GM23338 (cell line): ENCODE data around the gene RNF121. TPM values are rescaled to one million over a fixed set of nuclear protein-coding genes. Genes with fewer than 3 reads are reported as not detected.
A peak's percentile ranks its signal among the peaks of the same experiment; 100 is the strongest.
"Not testable (repeated sequence)": the region's sequence is repeated elsewhere in the genome, so short reads cannot be mapped to it uniquely, and the experiment has no call there.

Source experiments
- ATAC-seq: fragments of 200-7000 bp; cut with Tn5 transposase; 3 replicates; pipeline ENCODE4 v1.9.1; 2020
- DNase-seq: peaks from one replicate; pipeline ENCODE4 v3.0.0-alpha.2; 2015; ENCODE audit warnings: low spot score
- H2AFZ ChIP-seq: fragments of 200-600 bp; sonication (generic); 2 replicates; pipeline ENCODE4 v1.8.0; 2016; ENCODE audit warnings: antibody characterized with exemption, mild to moderate bottlenecking, moderate library complexity
- H3F3A ChIP-seq: fragments of 200-600 bp; sonication (generic); replicated peaks from 2 replicates; pipeline ENCODE4 v1.8.0; 2017; ENCODE audit warnings: antibody characterized with exemption, mixed run types, low read depth
- H3K27ac ChIP-seq: fragments of 200-600 bp; sonication (generic); 2 replicates; pipeline ENCODE4 v1.6.1; 2016; ENCODE audit warnings: low read depth
- H3K27me3 ChIP-seq: fragments of 200-600 bp; sonication (generic); 2 replicates; pipeline ENCODE4 v1.8.0; 2016; ENCODE audit warnings: mild to moderate bottlenecking, mixed run types, moderate library complexity; ENCODE audit not compliant: insufficient read depth
- H3K36me3 ChIP-seq: fragments of 200-600 bp; sonication (generic); 2 replicates; pipeline ENCODE4 v1.8.0; 2016; ENCODE audit warnings: mild to moderate bottlenecking; ENCODE audit not compliant: insufficient read depth
- H3K4me1 ChIP-seq: fragments of 200-600 bp; sonication (generic); 2 replicates; pipeline ENCODE4 v1.8.0; 2016; ENCODE audit warnings: mild to moderate bottlenecking, moderate library complexity; ENCODE audit not compliant: insufficient read depth
- H3K4me2 ChIP-seq: fragments of 200-600 bp; sonication (generic); 2 replicates; pipeline ENCODE4 v1.7.1; 2017; ENCODE audit warnings: mixed run types
- H3K4me3 ChIP-seq: fragments of 200-600 bp; sonication (generic); 2 replicates; pipeline ENCODE4 v1.6.1; 2016; ENCODE audit warnings: mixed run types
- H3K79me2 ChIP-seq: fragments of 200-600 bp; sonication (generic); replicated peaks from 2 replicates; pipeline ENCODE4 v1.8.0; 2017; ENCODE audit warnings: mild to moderate bottlenecking; ENCODE audit not compliant: insufficient read depth
- H3K9me2 ChIP-seq: fragments of 200-600 bp; sonication (generic); 2 replicates; pipeline ENCODE4 v1.8.0; 2017; ENCODE audit not compliant: insufficient read depth
- H4K20me1 ChIP-seq: fragments of 200-600 bp; sonication (generic); replicated peaks from 2 replicates; pipeline ENCODE4 v1.8.0; 2017; ENCODE audit warnings: mild to moderate bottlenecking; ENCODE audit not compliant: insufficient read depth
- H3K27ac Mint-ChIP-seq: 2 replicates; pipeline ENCODE4 v1.8.0; 2020; ENCODE audit warnings: inconsistent platforms, mild to moderate bottlenecking, moderate library complexity, mixed read lengths
- H3K27me3 Mint-ChIP-seq: 3 replicates; pipeline ENCODE4 v1.8.0; 2022; ENCODE audit warnings: low read depth, mild to moderate bottlenecking, moderate library complexity, mixed read lengths, inconsistent platforms; ENCODE audit not compliant: insufficient read depth, poor library complexity
- H3K36me3 Mint-ChIP-seq: 3 replicates; pipeline ENCODE4 v1.8.0; 2021; ENCODE audit warnings: low read depth, mild to moderate bottlenecking, inconsistent platforms, moderate library complexity, mixed read lengths
- H3K4me1 Mint-ChIP-seq: 3 replicates; pipeline ENCODE4 v1.8.0; 2020; ENCODE audit warnings: mild to moderate bottlenecking, inconsistent platforms, mixed read lengths
- H3K4me3 Mint-ChIP-seq: 3 replicates; pipeline ENCODE4 v1.8.0; 2021; ENCODE audit warnings: moderate library complexity, mild to moderate bottlenecking, inconsistent platforms, mixed read lengths
- H3K9me3 Mint-ChIP-seq: 3 replicates; pipeline ENCODE4 v1.8.0; 2020; ENCODE audit warnings: moderate library complexity, mild to moderate bottlenecking, inconsistent platforms, mixed read lengths
- EZH2 ChIP-seq: fragments of 200-600 bp; sonication (generic); IDR thresholded peaks from one replicate; pipeline ENCODE4 v1.8.0; 2017; ENCODE audit warnings: antibody characterized with exemption, mild to moderate bottlenecking, low read depth; ENCODE audit not compliant: unreplicated experiment
- JUNB ChIP-seq: IDR thresholded peaks from one replicate; pipeline ENCODE4 v1.6.1; 2016; ENCODE audit warnings: antibody characterized with exemption; ENCODE audit not compliant: unreplicated experiment
- POLR2AphosphoS5 ChIP-seq: IDR thresholded peaks from 2 replicates; pipeline ENCODE4 v1.6.1; 2016; ENCODE audit warnings: antibody characterized with exemption, low read depth
- STAT1 ChIP-seq: IDR thresholded peaks from one replicate; pipeline ENCODE4 v1.6.1; 2016; ENCODE audit warnings: antibody characterized with exemption; ENCODE audit not compliant: unreplicated experiment
- polyA plus RNA-seq: library from polyadenylated mRNA; unstranded; fragments of >200 nt; fragmentation: Nextera tagmentation; extraction: Ambion mirVana; gene quantifications from 2 replicates; pipeline ENCODE4 v1.2.1, GENCODE V29; 2016
- total RNA-seq: library from RNA; depleted of rRNA; stranded (reverse); fragments of >200 nt; shearing (Covaris generic); gene quantifications from 2 replicates; pipeline ENCODE4 v1.2.3, GENCODE V29; 2014
- TF ChIP-seq, protein P1 (sequence below), 2 experiments: fragments of 200-600 bp in 1 of 2; sonication (generic) in 1 of 2; conservative IDR thresholded peaks; 2 replicates each; pipeline versions ENCODE4 v1.5.1 to v1.6.1; 2016 to 2017; ENCODE audit warnings: antibody characterized with exemption in 2 of 2, low read depth in 2 of 2, mild to moderate bottlenecking in 2 of 2, moderate library complexity in 1 of 2
- TF ChIP-seq, protein P2 (sequence below): fragments of 250-450 bp; sonication (Bioruptor Pico); IDR thresholded peaks from 2 replicates; pipeline ENCODE4 v1.5.0; 2020; ENCODE audit warnings: mild to moderate bottlenecking, moderate library complexity
- TF ChIP-seq, protein P3 (sequence below): IDR thresholded peaks from 2 replicates; pipeline ENCODE4 v1.6.1; 2016; ENCODE audit warnings: antibody characterized with exemption

Gene RNF121
- total and polyA plus RNA-seq, 2 experiments from 2014 or later, result 7.8 to 37.7 TPM

DNA sequence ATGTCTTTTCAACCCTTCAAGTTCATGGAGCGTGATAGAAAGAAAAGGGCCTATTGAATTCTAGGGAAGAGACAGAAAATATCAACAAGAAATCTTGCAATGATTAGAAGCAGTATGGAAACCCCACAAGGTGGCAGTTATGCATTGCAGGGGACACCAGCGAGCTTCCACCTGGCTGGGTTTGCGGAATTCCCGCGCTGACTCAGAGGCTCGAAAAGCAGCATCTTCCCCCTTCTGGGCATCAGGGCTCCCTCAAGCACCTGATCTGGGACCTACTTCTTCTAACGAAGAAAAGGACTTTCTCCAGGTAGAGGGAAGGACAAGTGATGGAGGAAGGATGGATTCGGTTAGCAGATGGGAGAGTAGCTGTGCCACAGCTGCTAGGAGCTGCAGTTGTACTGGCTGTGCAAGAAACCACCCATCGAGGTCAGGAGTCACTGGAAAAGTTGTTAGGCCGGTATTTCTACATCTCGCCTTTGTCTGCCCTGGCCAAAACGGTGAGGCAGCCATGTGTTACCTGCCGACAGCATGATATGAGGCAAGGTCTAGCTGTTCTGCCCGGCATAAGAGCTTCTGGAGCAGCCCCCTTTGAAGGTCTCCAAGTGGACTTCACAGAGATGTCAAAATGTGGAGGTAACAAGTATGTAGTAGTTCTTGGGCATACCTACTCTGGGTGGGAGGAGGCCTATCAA, 39.5 kb upstream of the RNF121 start:
- not testable (repeated sequence) for H3K27ac ChIP-seq, H3K36me3 Mint-ChIP-seq, H3K27me3 ChIP-seq, H3K4me3 ChIP-seq, H3K36me3 ChIP-seq, H3K4me1 ChIP-seq, H4K20me1 ChIP-seq, H3K27ac Mint-ChIP-seq, H3K79me2 ChIP-seq, H2AFZ ChIP-seq, H3K4me3 Mint-ChIP-seq, H3K27me3 Mint-ChIP-seq, H3F3A ChIP-seq, ATAC-seq, H3K9me2 ChIP-seq, H3K9me3 Mint-ChIP-seq, H3K4me2 ChIP-seq
- peak; percentile 6 for DNase-seq
- peaks cover 15% of the 10 kb centered on the region; the same call in 2 of the 3 replicates for H3K4me1 Mint-ChIP-seq
- TF ChIP-seq, protein P1, sequence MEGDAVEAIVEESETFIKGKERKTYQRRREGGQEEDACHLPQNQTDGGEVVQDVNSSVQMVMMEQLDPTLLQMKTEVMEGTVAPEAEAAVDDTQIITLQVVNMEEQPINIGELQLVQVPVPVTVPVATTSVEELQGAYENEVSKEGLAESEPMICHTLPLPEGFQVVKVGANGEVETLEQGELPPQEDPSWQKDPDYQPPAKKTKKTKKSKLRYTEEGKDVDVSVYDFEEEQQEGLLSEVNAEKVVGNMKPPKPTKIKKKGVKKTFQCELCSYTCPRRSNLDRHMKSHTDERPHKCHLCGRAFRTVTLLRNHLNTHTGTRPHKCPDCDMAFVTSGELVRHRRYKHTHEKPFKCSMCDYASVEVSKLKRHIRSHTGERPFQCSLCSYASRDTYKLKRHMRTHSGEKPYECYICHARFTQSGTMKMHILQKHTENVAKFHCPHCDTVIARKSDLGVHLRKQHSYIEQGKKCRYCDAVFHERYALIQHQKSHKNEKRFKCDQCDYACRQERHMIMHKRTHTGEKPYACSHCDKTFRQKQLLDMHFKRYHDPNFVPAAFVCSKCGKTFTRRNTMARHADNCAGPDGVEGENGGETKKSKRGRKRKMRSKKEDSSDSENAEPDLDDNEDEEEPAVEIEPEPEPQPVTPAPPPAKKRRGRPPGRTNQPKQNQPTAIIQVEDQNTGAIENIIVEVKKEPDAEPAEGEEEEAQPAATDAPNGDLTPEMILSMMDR (conservative IDR thresholded peaks at IDR 0.05; ENCODE audit: low read depth in 2 of 2), result 0 out of 4 replicates have a peak, but pooled peaks of 1 of the 2 experiments have one; percentile 4

DNA sequence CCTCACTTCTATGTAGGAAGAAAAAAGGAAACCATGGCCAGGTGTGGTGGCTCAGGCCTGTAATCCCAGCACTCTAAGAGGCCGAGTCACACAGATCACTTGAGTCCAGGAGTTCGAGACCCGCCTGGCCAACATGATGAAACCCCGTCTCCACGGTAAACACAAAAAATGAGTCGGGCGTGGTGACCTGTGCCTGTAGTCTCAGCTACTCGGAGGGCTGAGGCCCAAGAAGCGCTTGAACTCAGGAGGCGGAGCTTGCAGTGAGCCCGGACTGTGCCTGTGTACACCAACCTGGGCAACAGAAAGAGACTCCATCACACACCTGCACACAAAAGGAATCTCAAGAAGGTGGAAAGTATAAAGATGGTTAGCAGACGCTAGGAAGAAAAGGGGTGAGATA, 32.9 kb upstream of the RNF121 start:
- H3F3A ChIP-seq, result no peaks in the 10 kb centered on the region
- no peak overlapping the region for H2AFZ ChIP-seq
- Mint-ChIP-seq H3K9me3 (no peaks in the 10 kb centered on the region; the same call in 2 of the 3 replicates), H3K36me3 (peaks cover 29% of the 10 kb centered on the region; the same call in 2 of the 3 replicates), H3K4me1 (peaks cover under 1% of the 10 kb centered on the region; the same call in 1 of the 3 replicates), H3K4me3 (no peak overlapping the region), H3K27me3 (peaks cover 3% of the 10 kb centered on the region), H3K27ac (no peak overlapping the region)
- no peaks in the 10 kb centered on the region for H3K9me2 ChIP-seq
- H3K4me2 ChIP-seq, result no peak overlapping the region
- H3K79me2 ChIP-seq, result no peaks in the 10 kb centered on the region
- ATAC-seq, result no peak
- H3K27ac ChIP-seq, result no peak overlapping the region
- no peaks in the 10 kb centered on the region for H3K27me3 ChIP-seq
- H3K4me3 ChIP-seq, result no peak overlapping the region
- no peaks in the 10 kb centered on the region for H3K4me1 ChIP-seq
- H3K36me3 ChIP-seq, result no peaks in the 10 kb centered on the region
- DNase-seq, result no peak
- H4K20me1 ChIP-seq, result no peaks in the 10 kb centered on the region
- TF ChIP-seq, protein P2, sequence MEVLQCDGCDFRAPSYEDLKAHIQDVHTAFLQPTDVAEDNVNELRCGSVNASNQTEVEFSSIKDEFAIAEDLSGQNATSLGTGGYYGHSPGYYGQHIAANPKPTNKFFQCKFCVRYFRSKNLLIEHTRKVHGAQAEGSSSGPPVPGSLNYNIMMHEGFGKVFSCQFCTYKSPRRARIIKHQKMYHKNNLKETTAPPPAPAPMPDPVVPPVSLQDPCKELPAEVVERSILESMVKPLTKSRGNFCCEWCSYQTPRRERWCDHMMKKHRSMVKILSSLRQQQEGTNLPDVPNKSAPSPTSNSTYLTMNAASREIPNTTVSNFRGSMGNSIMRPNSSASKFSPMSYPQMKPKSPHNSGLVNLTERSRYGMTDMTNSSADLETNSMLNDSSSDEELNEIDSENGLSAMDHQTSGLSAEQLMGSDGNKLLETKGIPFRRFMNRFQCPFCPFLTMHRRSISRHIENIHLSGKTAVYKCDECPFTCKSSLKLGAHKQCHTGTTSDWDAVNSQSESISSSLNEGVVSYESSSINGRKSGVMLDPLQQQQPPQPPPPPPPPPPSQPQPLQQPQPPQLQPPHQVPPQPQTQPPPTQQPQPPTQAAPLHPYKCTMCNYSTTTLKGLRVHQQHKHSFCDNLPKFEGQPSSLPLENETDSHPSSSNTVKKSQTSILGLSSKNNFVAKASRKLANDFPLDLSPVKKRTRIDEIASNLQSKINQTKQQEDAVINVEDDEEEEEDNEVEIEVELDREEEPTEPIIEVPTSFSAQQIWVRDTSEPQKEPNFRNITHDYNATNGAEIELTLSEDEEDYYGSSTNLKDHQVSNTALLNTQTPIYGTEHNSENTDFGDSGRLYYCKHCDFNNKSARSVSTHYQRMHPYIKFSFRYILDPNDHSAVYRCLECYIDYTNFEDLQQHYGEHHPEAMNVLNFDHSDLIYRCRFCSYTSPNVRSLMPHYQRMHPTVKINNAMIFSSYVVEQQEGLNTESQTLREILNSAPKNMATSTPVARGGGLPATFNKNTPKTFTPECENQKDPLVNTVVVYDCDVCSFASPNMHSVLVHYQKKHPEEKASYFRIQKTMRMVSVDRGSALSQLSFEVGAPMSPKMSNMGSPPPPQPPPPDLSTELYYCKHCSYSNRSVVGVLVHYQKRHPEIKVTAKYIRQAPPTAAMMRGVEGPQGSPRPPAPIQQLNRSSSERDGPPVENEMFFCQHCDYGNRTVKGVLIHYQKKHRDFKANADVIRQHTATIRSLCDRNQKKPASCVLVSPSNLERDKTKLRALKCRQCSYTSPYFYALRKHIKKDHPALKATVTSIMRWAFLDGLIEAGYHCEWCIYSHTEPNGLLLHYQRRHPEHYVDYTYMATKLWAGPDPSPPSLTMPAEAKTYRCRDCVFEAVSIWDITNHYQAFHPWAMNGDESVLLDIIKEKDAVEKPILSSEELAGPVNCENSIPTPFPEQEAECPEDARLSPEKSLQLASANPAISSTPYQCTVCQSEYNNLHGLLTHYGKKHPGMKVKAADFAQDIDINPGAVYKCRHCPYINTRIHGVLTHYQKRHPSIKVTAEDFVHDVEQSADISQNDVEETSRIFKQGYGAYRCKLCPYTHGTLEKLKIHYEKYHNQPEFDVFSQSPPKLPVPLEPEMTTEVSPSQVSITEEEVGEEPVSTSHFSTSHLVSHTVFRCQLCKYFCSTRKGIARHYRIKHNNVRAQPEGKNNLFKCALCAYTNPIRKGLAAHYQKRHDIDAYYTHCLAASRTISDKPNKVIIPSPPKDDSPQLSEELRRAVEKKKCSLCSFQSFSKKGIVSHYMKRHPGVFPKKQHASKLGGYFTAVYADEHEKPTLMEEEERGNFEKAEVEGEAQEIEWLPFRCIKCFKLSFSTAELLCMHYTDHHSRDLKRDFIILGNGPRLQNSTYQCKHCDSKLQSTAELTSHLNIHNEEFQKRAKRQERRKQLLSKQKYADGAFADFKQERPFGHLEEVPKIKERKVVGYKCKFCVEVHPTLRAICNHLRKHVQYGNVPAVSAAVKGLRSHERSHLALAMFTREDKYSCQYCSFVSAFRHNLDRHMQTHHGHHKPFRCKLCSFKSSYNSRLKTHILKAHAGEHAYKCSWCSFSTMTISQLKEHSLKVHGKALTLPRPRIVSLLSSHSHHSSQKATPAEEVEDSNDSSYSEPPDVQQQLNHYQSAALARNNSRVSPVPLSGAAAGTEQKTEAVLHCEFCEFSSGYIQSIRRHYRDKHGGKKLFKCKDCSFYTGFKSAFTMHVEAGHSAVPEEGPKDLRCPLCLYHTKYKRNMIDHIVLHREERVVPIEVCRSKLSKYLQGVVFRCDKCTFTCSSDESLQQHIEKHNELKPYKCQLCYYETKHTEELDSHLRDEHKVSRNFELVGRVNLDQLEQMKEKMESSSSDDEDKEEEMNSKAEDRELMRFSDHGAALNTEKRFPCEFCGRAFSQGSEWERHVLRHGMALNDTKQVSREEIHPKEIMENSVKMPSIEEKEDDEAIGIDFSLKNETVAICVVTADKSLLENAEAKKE (CRISPR knock-in tag), result no peak
- no peak for TF ChIP-seq EZH2
- no peak for TF ChIP-seq POLR2AphosphoS5
- TF ChIP-seq JUNB, result no peak
- TF ChIP-seq, protein P1 (conservative IDR thresholded peaks at IDR 0.05; ENCODE audit: low read depth in 2 of 2), result no peak
- TF ChIP-seq STAT1, result no peak
- TF ChIP-seq, protein P3, sequence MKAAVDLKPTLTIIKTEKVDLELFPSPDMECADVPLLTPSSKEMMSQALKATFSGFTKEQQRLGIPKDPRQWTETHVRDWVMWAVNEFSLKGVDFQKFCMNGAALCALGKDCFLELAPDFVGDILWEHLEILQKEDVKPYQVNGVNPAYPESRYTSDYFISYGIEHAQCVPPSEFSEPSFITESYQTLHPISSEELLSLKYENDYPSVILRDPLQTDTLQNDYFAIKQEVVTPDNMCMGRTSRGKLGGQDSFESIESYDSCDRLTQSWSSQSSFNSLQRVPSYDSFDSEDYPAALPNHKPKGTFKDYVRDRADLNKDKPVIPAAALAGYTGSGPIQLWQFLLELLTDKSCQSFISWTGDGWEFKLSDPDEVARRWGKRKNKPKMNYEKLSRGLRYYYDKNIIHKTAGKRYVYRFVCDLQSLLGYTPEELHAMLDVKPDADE, result no peak
